A673 (cell line): ENCODE measurements around the gene YPEL2.

Source experiments
- EZH2 ChIP-seq: fragments of 200-600 bp; sonication (generic); IDR thresholded peaks from 2 replicates; pipeline ENCODE4 v1.6.1; 2017; ENCODE audit warnings: borderline replicate concordance, low read depth, mild to moderate bottlenecking, mixed read lengths, antibody characterized with exemption, low read length; ENCODE audit not compliant: poor library complexity, severe bottlenecking
- TF ChIP-seq, protein P1 (sequence below): fragments of 300-800, 200-600 bp; sonication (generic); conservative IDR thresholded peaks from 2 replicates; pipeline ENCODE4 v1.5.1; 2017; ENCODE audit warnings: low read depth, mild to moderate bottlenecking, antibody characterized with exemption, low read length, moderate library complexity, mixed read lengths

DNA sequence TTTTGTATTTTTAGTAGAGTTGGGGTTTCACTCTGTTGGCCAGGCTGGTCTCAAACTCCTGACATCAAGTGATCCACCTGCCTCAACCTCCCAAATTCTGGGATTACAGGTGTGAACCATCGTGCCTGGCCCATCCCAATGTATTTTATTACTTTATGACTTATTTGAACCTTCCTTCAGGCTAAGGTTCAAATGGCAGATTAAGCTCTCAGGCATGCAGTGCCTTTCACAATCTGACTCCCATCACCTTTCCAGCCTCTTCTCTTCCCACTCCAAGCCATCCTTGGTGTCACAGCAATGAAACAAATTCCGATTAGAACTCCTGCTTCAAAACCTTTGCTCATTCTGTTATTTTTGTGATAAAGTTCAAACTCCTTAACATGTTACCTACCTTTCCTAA, 26.6 kb upstream of the YPEL2 start:
- TF ChIP-seq, protein P1, sequence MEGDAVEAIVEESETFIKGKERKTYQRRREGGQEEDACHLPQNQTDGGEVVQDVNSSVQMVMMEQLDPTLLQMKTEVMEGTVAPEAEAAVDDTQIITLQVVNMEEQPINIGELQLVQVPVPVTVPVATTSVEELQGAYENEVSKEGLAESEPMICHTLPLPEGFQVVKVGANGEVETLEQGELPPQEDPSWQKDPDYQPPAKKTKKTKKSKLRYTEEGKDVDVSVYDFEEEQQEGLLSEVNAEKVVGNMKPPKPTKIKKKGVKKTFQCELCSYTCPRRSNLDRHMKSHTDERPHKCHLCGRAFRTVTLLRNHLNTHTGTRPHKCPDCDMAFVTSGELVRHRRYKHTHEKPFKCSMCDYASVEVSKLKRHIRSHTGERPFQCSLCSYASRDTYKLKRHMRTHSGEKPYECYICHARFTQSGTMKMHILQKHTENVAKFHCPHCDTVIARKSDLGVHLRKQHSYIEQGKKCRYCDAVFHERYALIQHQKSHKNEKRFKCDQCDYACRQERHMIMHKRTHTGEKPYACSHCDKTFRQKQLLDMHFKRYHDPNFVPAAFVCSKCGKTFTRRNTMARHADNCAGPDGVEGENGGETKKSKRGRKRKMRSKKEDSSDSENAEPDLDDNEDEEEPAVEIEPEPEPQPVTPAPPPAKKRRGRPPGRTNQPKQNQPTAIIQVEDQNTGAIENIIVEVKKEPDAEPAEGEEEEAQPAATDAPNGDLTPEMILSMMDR: no peak
- TF ChIP-seq EZH2: no peak
